Lower lobe of right lung (tissue), 2 donors: ENCODE data around the gene NACC2. TPM values are rescaled to one million over a fixed set of nuclear protein-coding genes. Genes with fewer than 3 reads are reported as not detected.

Experiments
- ATAC-seq, 2 donors: fragments of 200-7000 bp; cut with Tn5 transposase; one replicate each; pipeline ENCODE4 v1.9.1; 2020 to 2022; ENCODE audit warnings: mild to moderate bottlenecking in 2 of 2, moderate library complexity in 2 of 2
- DNase-seq: peaks from one replicate; pipeline ENCODE4 v3.0.0-alpha.2; 2020
- H3K27ac ChIP-seq: fragments of 200-600 bp; one replicate; pipeline ENCODE4 v1.8.0; 2022
- H3K27me3 ChIP-seq: fragments of 200-600 bp; one replicate; pipeline ENCODE4 v1.8.0; 2022; ENCODE audit warnings: low read depth
- H3K36me3 ChIP-seq: fragments of 200-600 bp; one replicate; pipeline ENCODE4 v1.8.0; 2022; ENCODE audit warnings: mild to moderate bottlenecking
- H3K4me1 ChIP-seq: fragments of 200-600 bp; one replicate; pipeline ENCODE4 v1.8.0; 2022
- H3K4me3 ChIP-seq: fragments of 200-600 bp; one replicate; pipeline ENCODE4 v1.8.0; 2022; ENCODE audit warnings: mild to moderate bottlenecking
- H3K9me3 ChIP-seq: fragments of 200-600 bp; one replicate; pipeline ENCODE4 v1.8.0; 2022
- CTCF ChIP-seq: fragments of 200-600 bp; IDR thresholded peaks from one replicate; pipeline ENCODE4 v1.8.0; 2022; ENCODE audit warnings: antibody characterized with exemption, mild to moderate bottlenecking
- intact Hi-C: fragments of 100-400 bp; cut with DNase I; formaldehyde crosslinking; loops from one replicate; pipeline ENCODE4 v1.11.0; 2022
- total RNA-seq: library from RNA; stranded (reverse); fragmentation: NEBNext Ultra II Directional; extraction: Animal tissue kit (Norgen Biotek cat#: 25700); gene quantifications from one replicate; pipeline ENCODE4 v1.2.1, GENCODE V29; 2021
- donor health status: DM: no; HTN: yes; CAD: no; lungs with severe emphysema.

Gene NACC2
- total RNA-seq, 1 donor from 2014 or later: 27.0 TPM

DNA sequence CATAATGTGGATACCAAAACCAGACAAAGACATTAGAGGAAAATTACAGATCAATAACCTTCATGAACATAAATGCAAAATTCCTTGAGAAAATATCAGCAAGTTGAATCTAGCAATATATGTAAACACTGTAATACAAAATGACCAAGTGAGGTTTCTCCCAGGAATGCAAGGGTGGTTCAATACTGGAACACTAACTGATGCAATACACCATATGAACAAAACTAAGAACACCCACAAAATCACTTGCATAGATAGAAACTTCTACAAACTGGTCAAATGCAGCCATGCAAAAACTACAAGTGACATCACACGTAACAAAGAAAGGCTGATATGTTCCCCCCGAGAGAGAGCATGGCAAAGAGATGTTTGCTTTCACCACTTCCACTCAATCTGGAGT lies 55.6 kb downstream of the NACC2 start:
- Histone ChIP-seq H3K4me3 (no peak overlapping the region), H3K27ac (no peak overlapping the region), H3K27me3 (no peaks in the 10 kb centered on the region), H3K4me1 (no peaks in the 10 kb centered on the region), H3K9me3 (peaks cover 18% of the 10 kb centered on the region), H3K36me3 (peaks cover 5% of the 10 kb centered on the region)
- intact Hi-C loops: no loop called here
- no peak for DNase-seq
- no peak for TF ChIP-seq CTCF
- no peak for ATAC-seq

- no peak for TF ChIP-seq CTCF
- Histone ChIP-seq H3K9me3 (peaks cover 18% of the 10 kb centered on the region), H3K4me1 (peaks cover 11% of the 10 kb centered on the region), H3K27ac (no peak overlapping the region), H3K4me3 (no peak overlapping the region), H3K27me3 (no peaks in the 10 kb centered on the region), H3K36me3 (no peaks in the 10 kb centered on the region)
- intact Hi-C loops: no loop called here
- no peak for DNase-seq
- ATAC-seq: no peak
Measured at GRCh38 chr9:136036848-136037247, 58.2 kb downstream of the NACC2 start.

DNA sequence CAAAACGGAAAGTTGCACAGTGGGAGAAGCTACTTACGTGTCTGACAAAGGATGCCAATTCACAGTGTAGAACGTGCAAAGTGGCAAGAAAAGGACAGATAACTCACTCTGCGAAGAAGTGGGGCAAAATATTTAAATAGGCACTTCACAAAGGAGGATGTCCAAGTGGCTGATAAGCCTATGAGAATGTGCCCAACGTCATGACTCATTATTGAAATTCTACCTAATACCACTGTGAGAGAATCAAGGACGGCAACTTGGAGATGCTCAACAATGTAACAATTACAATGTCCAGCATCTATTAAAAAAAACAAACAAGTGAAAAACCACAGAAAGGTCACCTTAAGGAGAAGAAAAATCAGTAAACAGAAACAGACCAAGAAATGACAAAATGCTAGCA lies 59.0 kb downstream of the NACC2 start:
- no peak for TF ChIP-seq CTCF
- no peaks in the 10 kb centered on the region for H3K27me3 ChIP-seq
- H3K4me1 ChIP-seq: peaks cover 15% of the 10 kb centered on the region
- no peak for ATAC-seq
- peaks cover 18% of the 10 kb centered on the region for H3K9me3 ChIP-seq
- intact Hi-C loops: no loop called here
- H3K27ac ChIP-seq: no peak overlapping the region
- DNase-seq: no peak
- H3K4me3 ChIP-seq: no peak overlapping the region
- H3K36me3 ChIP-seq: no peaks in the 10 kb centered on the region

- intact Hi-C loops: no loop called here
- no peak for ATAC-seq
- peaks cover 29% of the 10 kb centered on the region for H3K4me1 ChIP-seq
- peak overlapping the region; percentile 38 for H3K27ac ChIP-seq
- no peak overlapping the region for H3K4me3 ChIP-seq
- no peaks in the 10 kb centered on the region for H3K27me3 ChIP-seq
- H3K9me3 ChIP-seq: peaks cover 5% of the 10 kb centered on the region
- DNase-seq: peak; percentile 36
- H3K36me3 ChIP-seq: no peaks in the 10 kb centered on the region
- TF ChIP-seq CTCF: no peak
Measured at GRCh38 chr9:136031741-136032730, 63.1 kb downstream of the NACC2 start.

DNA sequence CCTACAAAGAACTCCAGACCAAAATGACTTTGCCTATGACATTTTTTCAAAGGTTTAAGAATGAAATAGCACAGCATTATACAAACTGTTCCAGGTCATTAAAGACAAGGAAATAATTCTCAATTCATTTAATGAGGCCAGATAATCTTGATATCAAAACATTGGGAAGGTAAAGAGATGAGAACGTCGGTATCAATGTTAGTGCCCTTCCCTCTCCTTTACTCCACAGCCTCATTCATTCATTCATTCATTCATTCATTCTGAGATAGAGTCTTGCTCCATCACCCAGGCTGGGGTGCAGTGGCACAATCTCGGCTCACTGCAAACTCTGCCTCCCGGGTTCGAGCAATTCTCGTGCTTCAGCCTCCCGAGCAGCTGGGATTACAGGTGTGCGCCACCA lies 64.0 kb downstream of the NACC2 start:
- intact Hi-C loops: no loop called here
- H3K36me3 ChIP-seq: no peaks in the 10 kb centered on the region
- no peak for ATAC-seq
- no peaks in the 10 kb centered on the region for H3K27me3 ChIP-seq
- peaks cover 29% of the 10 kb centered on the region for H3K4me1 ChIP-seq
- H3K9me3 ChIP-seq: no peaks in the 10 kb centered on the region
- no peak for TF ChIP-seq CTCF
- H3K27ac ChIP-seq: no peak overlapping the region
- DNase-seq: no peak
- no peak overlapping the region for H3K4me3 ChIP-seq
